ENCODE results near the gene NCR3LG1. TPM values are rescaled to one million over a fixed set of nuclear protein-coding genes. Genes with fewer than 3 reads are reported as not detected.

The NCR3LG1 gene
- total and polyA plus RNA-seq, 9 of the 15 experiments (the other 6 are each of a cell fraction or from before 2014, with no cell fraction given), result 4.1 to 39.8 (median 25.1) TPM

GRCh38 chr11:17413414-17414316, 62.1 kb downstream of the NCR3LG1 start (continued):
- TF ChIP-seq HMG20A (CRISPR knock-in tag; conservative IDR thresholded peaks at IDR 0.05) (no peak), NCOA6 (IDR thresholded peaks at IDR 0.05) (no peak), ZNF347 (CRISPR knock-in tag; IDR thresholded peaks at IDR 0.05; ENCODE audit: low read depth) (no peak)

DNA sequence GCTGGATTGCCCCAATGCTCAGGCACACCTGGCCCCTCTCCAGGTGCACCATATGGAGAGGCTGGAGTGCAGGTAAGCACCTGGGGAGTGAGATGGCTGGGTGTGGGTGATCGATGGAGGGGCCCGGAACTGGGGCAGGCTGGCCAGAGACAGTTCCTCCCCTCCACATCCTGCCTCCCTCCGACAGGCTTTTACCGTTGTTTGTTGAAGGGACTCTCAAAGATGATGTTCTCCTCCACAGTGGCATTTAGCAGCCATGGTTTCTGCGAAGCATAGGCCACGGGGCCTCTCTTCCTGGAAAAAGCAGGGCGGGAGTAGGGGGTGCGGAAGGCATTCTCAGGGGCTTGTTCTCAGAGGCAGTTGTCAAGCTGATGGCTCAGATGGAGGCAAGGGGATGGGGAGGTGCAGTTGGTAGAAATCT, 62.7 kb downstream of the NCR3LG1 start:
- intact Hi-C loops (cut with micrococcal nuclease), result no loop called here
- no peak overlapping the region for H3K27ac ChIP-seq (ENCODE audit: extremely low read depth, low read depth, low read length)
- BruUV-seq (replicated peaks), result no TSS peak
- ChIA-PET POLR2A (interaction anchor here (0.6 to 1.2 kb wide), 2 partner anchors 15 to 32 kb away, joined by 3 to 5 read pairs; no protein-coding TSS in a partner anchor), CTCF (ENCODE audit: low intra/inter-chr PET ratio) (no interaction called here)
- WGBS (ENCODE audit: insufficient coverage, low coverage, missing lambda C conversion rate), result 0% methylated on average over 6 of the region's 8 CpGs
- H3K79me2 ChIP-seq (ENCODE audit: control insufficient read depth, insufficient read depth, low read length), result no peaks in the 10 kb centered on the region
- H4K20me1 ChIP-seq (replicated peaks; ENCODE audit: control insufficient read depth, insufficient read depth, low read length), result no peaks in the 10 kb centered on the region
- H3K9ac ChIP-seq (ENCODE audit: insufficient read depth in 1 of 2, low read depth in 2 of 2, low read length in 2 of 2), result no peak overlapping the region
- no peaks in the 10 kb centered on the region for H3K36me3 ChIP-seq (ENCODE audit: control insufficient read depth, insufficient read depth, low read length)
- TF ChIP-seq TRIM25 (IDR thresholded peaks at IDR 0.05; ENCODE audit: borderline replicate concordance), result no peak
- TF ChIP-seq CBFA2T2 (conservative IDR thresholded peaks at IDR 0.05), result peak; percentile 31
- TF ChIP-seq, protein P1, sequence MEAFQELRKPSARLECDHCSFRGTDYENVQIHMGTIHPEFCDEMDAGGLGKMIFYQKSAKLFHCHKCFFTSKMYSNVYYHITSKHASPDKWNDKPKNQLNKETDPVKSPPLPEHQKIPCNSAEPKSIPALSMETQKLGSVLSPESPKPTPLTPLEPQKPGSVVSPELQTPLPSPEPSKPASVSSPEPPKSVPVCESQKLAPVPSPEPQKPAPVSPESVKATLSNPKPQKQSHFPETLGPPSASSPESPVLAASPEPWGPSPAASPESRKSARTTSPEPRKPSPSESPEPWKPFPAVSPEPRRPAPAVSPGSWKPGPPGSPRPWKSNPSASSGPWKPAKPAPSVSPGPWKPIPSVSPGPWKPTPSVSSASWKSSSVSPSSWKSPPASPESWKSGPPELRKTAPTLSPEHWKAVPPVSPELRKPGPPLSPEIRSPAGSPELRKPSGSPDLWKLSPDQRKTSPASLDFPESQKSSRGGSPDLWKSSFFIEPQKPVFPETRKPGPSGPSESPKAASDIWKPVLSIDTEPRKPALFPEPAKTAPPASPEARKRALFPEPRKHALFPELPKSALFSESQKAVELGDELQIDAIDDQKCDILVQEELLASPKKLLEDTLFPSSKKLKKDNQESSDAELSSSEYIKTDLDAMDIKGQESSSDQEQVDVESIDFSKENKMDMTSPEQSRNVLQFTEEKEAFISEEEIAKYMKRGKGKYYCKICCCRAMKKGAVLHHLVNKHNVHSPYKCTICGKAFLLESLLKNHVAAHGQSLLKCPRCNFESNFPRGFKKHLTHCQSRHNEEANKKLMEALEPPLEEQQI (IDR thresholded peaks at IDR 0.05), result no peak
- no peak for TF ChIP-seq RBM22 (IDR thresholded peaks at IDR 0.05; ENCODE audit: low read depth, low read length, poor library complexity, severe bottlenecking)
- TF ChIP-seq CBFA2T3 (IDR thresholded peaks at IDR 0.05), result peak; percentile 50
- no peak for TF ChIP-seq ZNF79 (CRISPR knock-in tag; IDR thresholded peaks at IDR 0.05; ENCODE audit: low read depth)
- TF ChIP-seq TAL1 (IDR thresholded peaks at IDR 0.05), result peak; percentile 19; the same call in 1 of the 2 replicates
- TF ChIP-seq TCF3 (CRISPR knock-in tag; IDR thresholded peaks at IDR 0.05), result peak; percentile 26; the same call in 1 of the 2 replicates
- H2AFZ ChIP-seq (ENCODE audit: low read depth, low read length), result no peak overlapping the region
- no peak overlapping the region for H3K4me2 ChIP-seq (ENCODE audit: insufficient read depth, low read length)
- no peak for FAIRE-seq
- H3K4me1 ChIP-seq (replicated peaks in 1 of 2; ENCODE audit: control insufficient read depth in 2 of 2, insufficient read depth in 2 of 2, low read length in 2 of 2), result no peaks in the 10 kb centered on the region
- ATAC-seq, result peak; percentile 50
- H3K9me3 ChIP-seq (replicated peaks; ENCODE audit: control insufficient read depth, insufficient read depth, low read depth, low read length), result no peaks in the 10 kb centered on the region
- H3K9me1 ChIP-seq (ENCODE audit: control insufficient read depth, insufficient read depth, low read length), result no peaks in the 10 kb centered on the region
- DNase-seq (ENCODE audit: extremely low read depth in 1 of 4, low spot score in 3 of 4), result no peak
- in situ Hi-C loops (cut with MboI), result no loop called here
- no peak overlapping the region for H3K4me3 ChIP-seq
- peaks cover 8 to 61% of the 10 kb centered on the region in 2 experiments; a peak in 4 of 5 replicates for H3K27me3 ChIP-seq (ENCODE audit: control insufficient read depth in 2 of 2, insufficient read depth in 2 of 2, low read length in 2 of 2)

Data from K562 (cell line).